ENCODE measurements around the gene GRK2. TPM values are rescaled to one million over a fixed set of nuclear protein-coding genes. Genes with fewer than 3 reads are reported as not detected.
"Not testable (repeated sequence)": the region's sequence is repeated elsewhere in the genome, so short reads cannot be mapped to it uniquely, and the experiment has no call there.

GRK2 gene
- total and polyA plus RNA-seq, 9 of the 15 experiments (the other 6 are each of a cell fraction or from before 2014, with no cell fraction given) = 0.24 to 95.8 (median 56.5) TPM

GRCh38 chr11:67317888-67318555, 51.7 kb downstream of the GRK2 start (continued):
- TF ChIP-seq FOXM1 (IDR thresholded peaks at IDR 0.05; ENCODE audit: low read depth) = no peak
- TF ChIP-seq FOXM1 (CRISPR knock-in tag; IDR thresholded peaks at IDR 0.05; ENCODE audit: low read depth) = peak; percentile 52; the same call in 1 of the 2 replicates
- TF ChIP-seq L3MBTL2 (IDR thresholded peaks at IDR 0.05) = peak; percentile 72
- TF ChIP-seq, protein P1, sequence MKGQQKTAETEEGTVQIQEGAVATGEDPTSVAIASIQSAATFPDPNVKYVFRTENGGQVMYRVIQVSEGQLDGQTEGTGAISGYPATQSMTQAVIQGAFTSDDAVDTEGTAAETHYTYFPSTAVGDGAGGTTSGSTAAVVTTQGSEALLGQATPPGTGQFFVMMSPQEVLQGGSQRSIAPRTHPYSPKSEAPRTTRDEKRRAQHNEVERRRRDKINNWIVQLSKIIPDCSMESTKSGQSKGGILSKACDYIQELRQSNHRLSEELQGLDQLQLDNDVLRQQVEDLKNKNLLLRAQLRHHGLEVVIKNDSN (CRISPR knock-in tag; IDR thresholded peaks at IDR 0.05) = no peak
- 0 out of 2 replicates have a peak, but pooled peaks have one; percentile 41 for TF ChIP-seq KDM2B (CRISPR knock-in tag; IDR thresholded peaks at IDR 0.05)
- peak; percentile 73; the same call in 1 of the 2 replicates for TF ChIP-seq AFF4 (CRISPR knock-in tag; IDR thresholded peaks at IDR 0.05)
- peak; percentile 26 for TF ChIP-seq HMGN3 (IDR thresholded peaks at IDR 0.05; ENCODE audit: borderline replicate concordance, extremely low read depth, insufficient read length, low read depth, low read length)
- TF ChIP-seq NFE2 (IDR thresholded peaks at IDR 0.05; ENCODE audit: low read depth) = 0 out of 2 replicates have a peak, but pooled peaks have one; percentile 31
- peak; percentile 78 for TF ChIP-seq SAP30 (IDR thresholded peaks at IDR 0.05; ENCODE audit: borderline replicate concordance, insufficient read depth, low read depth, low read length, poor library complexity, severe bottlenecking)

- DNase-seq (ENCODE audit: extremely low read depth in 1 of 4, low spot score in 3 of 4) = peak in 1 of 4 experiments; percentile 4
- H2AFZ ChIP-seq (ENCODE audit: low read depth, low read length); H3K9ac ChIP-seq (ENCODE audit: insufficient read depth in 1 of 2, low read depth in 2 of 2, low read length in 2 of 2); H3K79me2 ChIP-seq (ENCODE audit: control insufficient read depth, insufficient read depth, low read length); intact Hi-C loops (cut with micrococcal nuclease); H3K9me1 ChIP-seq (ENCODE audit: control insufficient read depth, insufficient read depth, low read length); H3K27ac ChIP-seq (ENCODE audit: extremely low read depth, low read depth, low read length); H3K36me3 ChIP-seq (ENCODE audit: control insufficient read depth, insufficient read depth, low read length); FAIRE-seq; H4K20me1 ChIP-seq (replicated peaks; ENCODE audit: control insufficient read depth, insufficient read depth, low read length); ATAC-seq; BruUV-seq (replicated peaks); H3K27me3 ChIP-seq (ENCODE audit: control insufficient read depth in 2 of 2, insufficient read depth in 2 of 2, low read length in 2 of 2); H3K9me3 ChIP-seq (replicated peaks; ENCODE audit: control insufficient read depth, insufficient read depth, low read depth, low read length): not testable (repeated sequence)
- in situ Hi-C loops (cut with MboI) = loop anchor here (5.0 kb wide), 1 partner anchor 237 kb away; no protein-coding TSS in a partner anchor
- Histone ChIP-seq H3K4me1 (replicated peaks in 1 of 2; ENCODE audit: control insufficient read depth in 2 of 2, insufficient read depth in 2 of 2, low read length in 2 of 2) (peaks cover 23 to 24% of the 10 kb centered on the region in 2 experiments), H3K4me2 (ENCODE audit: insufficient read depth, low read length) (peak overlapping the region; percentile 87), H3K4me3 (peak overlapping the region; percentile 57; the same call in 1 of the 2 replicates)
- 66% methylated on average over 12 of the region's 12 CpGs for WGBS (ENCODE audit: insufficient coverage, low coverage, missing lambda C conversion rate)
- CTCF ChIA-PET (ENCODE audit: low intra/inter-chr PET ratio) = interaction anchor here (0.6 to 3.1 kb wide), 4 partner anchors 29 to 1352 kb away, joined by 3 to 35 read pairs (median 6); partner anchors contain the start of genes ANKRD13D and GRK2
- POLR2A ChIA-PET = interaction anchor here (0.6 to 1.0 kb wide), 4 partner anchors 27 to 363 kb away, joined by 3 to 4 read pairs (median 4); no protein-coding TSS in a partner anchor
These were observed 52.6 kb downstream of the GRK2 start for GRCh38 chr11:67318876-67319275.

Data from K562 (cell line).